Right lung (tissue), 5 donors: ENCODE measurements around the gene SSR1. TPM values are rescaled to one million over a fixed set of nuclear protein-coding genes. Genes with fewer than 3 reads are reported as not detected.

Experiments used
- DNase-seq, 2 donors: peaks; one replicate each; pipeline ENCODE4 v3.0.0-alpha.2; 2013
- polyA plus RNA-seq, 5 donors: library from polyadenylated mRNA; unstranded; fragments of 120-200 nt; gene quantifications; one replicate each; pipeline versions ENCODE4 v1.2.1 to v1.2.3, GENCODE V29; 2013; ENCODE audit warnings: inconsistent platforms in 1 of 5, low replicate concordance in 1 of 5; ENCODE audit not compliant: insufficient read length in 5 of 5, insufficient read depth in 1 of 5

The SSR1 gene
- polyA plus RNA-seq, 5 donors = 105 to 128 (median 124) TPM

DNA sequence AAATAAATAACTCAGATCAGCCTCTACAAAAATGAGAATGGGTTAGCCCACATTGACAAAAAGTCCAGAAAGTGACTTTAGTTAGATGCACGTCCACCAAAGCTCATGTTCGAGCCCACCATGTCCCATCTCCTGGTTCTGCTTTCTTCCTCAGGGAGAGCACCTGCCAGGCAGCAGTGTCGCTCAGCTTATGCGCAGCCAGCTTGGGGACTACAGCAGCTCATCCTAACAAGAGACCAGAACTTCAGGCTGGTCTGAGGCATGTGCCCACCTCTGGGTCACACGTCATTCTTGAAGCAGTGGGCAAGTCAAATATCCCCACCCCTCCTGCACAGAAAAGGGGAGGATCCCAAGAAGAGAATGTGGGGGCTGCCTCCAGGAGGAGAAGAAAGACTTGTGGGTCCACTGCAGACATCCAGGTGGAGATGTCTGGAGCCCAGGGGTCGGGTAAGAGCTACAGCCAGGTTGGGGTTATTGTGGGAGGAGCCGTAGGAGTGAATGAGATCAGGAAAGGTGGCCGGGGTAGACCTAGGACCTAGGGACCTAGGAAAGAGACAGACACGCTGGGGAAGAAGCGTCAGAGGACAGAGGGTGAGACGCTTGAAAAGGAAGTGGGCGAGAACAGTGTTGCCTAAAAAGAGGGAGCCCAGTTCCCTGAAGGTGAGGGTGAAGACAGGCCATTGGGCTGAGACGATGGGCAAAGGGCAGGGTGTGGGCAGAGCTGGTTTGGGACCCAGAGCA lies 52.5 kb downstream of the SSR1 start:
- DNase-seq = no peak

DNA sequence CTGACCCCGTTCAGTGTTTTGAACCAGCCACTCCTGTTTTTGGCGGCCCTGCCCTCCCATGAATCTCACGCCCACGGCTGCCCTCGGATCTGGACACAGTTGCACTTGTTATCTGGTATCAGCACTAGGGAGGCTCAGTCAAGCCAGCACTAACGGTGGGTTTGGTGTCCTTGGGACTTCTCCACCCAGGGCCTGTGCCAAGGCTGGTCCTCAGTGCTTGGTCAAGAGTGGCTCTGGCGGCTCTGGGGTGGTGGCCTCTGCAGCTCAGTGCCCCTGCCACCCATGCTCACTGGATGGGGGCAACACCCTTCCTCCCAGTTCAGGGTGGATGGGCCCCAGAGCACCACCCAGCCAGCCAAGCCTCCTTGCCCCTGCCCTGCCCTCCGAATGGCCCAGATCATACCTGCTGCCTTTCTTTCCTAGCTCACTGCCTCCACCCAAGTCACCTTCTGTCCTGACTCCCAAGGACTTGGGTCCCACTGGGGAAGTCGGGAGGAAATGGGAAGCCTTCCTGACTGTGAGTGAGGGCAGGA lies 54.7 kb downstream of the SSR1 start:
- no peak for DNase-seq

DNA sequence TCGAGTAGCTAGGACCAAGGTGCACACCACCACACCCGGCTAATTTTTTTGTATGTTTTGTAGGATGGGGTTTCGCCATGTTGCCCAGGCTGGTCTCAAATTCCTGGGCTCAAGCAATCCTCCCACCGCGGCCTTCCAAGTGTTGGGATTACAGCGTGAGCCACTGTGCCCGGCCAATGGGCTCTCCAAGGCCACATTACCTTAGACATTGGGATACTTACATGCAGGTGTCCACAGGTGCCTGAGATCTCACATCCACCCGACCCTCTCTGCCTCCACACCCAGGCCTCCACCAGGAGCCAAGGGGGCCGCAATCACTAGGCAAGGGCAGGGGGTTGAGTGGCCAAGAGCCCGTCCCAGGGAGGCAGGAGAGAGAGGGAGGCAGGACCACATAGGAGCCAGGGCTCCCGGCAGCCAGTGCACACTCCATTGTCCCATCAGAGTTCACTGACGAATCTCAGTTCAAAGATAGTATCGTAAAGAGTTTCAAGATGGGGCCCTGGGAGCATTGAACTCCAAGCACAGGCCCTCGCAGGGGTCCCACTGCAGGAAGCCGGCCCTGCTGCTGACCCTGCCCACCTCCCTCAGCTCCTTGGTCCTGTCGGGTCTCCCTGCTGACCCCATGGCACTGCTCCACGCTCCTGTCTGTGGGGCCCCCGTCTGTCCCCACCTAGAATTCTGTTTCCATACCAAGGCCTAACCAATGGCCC lies 55.3 kb downstream of the SSR1 start:
- no peak for DNase-seq

DNA sequence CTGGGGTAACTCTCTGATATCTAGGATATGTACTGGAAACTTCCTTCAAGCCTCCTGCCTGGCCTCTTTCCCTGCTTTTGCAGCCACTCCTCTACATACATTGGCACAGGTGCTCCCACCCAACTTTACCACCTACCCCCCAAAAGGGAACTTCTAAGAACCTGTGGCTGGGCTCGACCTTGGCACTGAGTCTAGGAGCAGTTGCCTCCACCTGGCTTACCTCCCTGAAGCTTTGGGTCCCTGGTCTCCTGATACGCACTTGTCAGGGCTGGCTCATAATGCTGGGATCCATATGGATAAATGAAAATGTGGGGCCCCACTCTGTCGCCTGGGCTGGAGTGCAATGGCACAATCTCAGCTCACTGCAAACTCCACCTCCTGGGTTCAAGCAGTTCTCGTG lies 56.2 kb downstream of the SSR1 start:
- no peak for DNase-seq

DNA sequence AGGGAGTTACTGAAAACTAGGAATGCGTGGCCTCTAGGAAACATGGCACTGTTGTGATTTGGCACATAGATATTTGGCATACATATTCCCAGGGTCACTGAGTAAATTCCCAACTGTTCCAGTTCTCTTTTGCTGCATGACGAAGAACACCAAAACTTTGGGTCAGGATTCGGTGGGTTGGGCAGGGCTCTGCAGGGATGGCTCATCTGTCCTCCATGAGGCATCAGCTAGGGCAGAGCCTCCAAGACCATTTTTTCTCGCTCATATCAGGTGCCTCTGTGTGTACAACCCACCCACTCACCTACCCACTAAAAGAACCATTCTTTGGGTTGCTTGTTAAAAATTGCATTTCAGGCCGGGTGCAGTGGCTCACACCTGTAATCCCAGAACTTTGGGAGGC lies 57.1 kb downstream of the SSR1 start:
- no peak for DNase-seq

DNA sequence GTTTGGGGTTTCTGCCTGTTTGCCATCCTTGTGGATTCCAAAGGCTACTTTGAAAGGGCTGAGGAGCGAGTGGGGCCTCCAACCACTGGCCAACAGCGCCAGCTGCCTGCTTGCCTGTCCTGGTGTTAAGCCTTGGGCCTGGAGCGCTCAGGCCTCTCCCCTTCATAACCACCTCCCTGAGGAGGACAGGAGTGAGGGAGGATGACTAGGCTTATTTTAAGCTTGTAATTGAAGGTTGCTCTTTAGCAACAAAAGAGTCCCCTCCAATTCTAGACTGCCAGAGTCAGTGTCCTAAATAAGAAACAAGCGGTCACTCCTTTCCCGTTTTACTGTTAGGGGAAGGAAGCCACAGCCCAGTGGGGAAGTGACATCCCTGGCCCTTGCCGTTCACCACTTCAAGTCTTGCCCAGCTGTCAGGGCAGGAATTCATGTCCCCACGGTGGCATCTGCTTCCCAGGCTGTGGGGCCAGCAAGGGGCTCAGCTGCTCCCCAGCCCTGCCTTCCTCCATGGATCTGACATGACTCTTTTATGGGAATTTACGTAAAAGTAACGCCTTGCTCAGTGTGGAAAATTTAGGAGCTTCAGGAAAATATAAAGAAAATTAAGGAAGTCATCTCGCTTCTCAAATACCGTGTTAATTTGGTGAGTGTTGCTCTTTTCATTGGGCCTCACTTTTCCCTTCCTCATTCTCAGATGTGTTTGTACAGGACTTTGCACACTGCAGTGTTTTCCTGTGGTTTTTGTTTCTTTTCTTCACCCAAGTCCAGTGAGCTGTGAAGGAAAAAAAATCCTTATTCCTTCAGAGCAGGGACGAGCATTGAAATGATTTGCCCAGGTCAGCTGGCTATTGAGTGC lies 57.8 kb downstream of the SSR1 start:
- DNase-seq = no peak

DNA sequence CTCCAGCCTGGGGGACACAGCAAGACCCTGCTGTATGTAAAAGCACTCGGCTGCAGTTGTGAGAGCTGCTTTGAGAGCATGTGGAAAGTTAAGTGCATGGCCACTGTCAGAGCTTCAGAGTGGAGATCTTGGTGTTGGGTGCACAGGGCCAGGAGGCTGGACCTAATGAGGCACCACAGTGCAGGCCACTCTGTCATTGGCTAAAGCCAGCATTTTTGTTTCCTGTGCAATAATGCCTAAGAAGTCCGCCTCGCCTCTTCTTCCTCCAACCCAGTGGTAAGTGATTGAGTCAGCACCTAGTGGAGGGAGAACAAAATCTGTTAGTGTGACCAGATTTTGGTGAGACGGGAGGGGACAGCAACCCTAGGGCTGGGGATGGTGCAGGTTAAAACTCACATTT lies 60.6 kb downstream of the SSR1 start:
- DNase-seq = no peak

DNA sequence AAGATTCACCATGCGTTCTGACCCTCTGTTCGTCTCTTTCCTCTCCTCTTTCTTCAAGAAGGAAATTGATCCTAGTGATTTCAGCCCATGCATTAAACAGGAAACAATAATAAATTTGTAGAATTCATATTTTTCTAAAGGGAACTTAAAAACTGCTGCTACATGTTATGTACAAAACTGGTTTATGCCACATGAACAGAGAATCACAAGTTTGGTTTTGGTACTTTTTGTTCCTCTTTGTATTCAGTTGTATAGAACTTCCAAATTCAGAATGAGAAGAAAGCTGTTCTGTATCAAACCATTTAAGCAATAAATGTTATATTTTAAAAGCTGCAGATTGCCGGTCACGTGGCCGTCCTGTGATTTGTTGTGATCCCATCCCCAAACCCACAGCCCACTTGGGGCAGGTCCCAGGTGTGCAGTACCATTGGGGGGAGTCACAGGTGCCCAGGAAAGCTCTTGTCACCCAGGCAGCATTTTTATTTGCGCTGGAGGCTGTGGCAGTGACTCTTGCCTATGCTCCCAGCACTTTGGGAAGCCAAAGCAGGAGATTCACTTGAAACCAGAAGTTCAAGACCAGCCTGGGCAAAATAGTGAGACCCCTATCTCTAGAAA lies 61.2 kb downstream of the SSR1 start:
- no peak for DNase-seq

DNA sequence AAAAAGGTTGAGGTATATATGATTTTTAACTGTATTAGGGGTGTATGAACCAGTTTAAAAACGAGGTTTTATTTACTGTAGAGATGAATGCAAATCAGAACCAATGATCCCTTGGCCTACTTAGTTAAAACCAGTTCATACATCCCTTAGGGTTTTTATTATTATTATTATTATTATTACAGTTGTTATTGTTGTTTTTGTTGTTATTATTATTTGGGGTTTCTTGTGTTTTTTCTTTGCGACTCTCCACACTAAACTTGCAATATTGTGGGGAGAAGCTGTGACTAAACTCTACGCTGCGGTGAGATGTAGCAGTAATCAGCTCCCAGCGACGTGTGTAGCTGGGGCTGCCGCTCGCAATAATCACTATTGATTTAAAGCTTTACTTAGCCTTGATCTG lies 62.2 kb downstream of the SSR1 start:
- no peak for DNase-seq

DNA sequence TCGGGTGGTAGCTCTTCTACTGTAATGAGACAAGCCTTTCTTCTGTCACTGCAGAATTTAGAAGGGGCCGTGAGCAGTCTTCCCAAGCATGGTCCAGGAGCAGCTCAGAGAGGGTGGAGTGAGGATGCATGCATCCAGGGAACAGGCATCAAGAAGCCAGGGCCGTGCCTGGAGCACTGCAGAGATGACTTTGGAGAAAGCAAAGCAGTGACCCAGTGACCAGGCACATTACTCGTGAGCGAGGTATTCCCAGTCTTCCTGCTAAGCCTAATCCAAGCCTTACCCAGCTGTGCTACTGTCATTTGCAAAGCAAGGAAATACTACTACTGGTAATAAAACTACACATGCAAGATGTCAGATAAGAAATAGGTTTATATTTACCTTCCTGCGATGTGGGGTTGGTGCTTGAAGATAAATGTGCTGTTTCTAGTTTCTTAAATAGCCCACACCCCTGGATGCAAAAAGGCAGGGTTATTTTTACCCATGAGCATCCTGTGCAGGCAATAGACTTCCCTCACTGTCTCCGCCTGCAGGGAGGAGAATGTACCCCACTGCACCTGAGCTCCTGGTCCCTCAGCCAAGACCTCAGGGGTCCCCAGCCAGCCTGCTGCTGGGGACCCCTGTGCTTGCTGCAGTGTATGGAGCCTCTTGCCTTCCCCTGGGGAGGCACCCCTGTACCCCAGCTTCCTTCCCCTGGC lies 62.9 kb downstream of the SSR1 start:
- no peak for DNase-seq

DNA sequence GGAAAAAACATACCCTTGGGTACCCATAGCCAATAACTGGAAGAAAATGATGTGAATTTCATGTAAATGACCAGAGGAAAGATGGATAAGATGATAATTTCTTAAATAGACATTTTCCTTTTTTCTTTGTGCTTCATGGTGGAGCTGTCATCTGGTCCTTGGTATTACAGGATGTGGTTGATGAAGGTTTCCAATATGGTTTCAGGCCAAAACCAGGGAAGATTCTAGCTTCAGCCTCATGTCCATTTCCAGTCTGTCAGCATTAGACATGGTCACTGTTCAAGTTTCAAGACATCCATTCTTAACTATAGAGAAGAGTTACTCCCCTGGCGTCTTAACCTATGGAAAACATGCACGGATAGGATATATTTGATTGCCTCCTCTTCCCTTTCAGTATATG lies 63.6 kb downstream of the SSR1 start:
- DNase-seq = no peak

DNA sequence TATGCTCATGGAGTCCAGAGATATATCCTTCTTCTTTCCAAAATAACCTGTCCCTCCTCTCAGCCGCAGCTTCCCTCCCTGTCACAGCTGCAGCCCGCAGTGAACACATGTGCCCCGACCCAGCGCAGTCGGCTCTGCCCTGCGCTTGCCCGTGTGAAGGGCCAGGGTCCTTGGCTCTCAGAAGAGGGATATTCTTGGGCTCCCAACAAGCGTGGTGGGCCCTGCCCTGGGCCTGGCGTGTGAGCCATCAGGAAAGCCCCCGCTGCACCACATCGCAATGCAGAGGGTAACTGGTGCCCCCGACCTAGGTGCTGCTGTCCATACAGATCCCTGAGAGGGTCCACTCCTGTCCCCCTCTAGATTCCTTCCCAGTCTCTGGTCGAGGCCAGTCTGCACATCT lies 65.2 kb downstream of the SSR1 start:
- DNase-seq = no peak

DNA sequence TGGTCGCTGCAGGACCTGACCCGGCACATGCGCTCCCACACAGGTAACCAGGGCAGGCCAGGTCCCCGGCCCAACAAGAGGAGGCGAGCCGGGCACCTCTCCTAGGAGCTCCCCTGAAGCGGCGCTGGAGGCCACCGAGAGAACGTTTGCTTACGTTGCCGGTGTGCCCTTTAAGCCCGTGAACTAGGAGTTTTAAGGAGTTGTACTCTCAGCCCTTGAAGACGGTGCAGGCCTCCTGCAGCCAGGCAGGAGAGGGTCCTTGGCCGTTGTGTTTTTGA lies 65.9 kb downstream of the SSR1 start:
- no peak for DNase-seq

DNA sequence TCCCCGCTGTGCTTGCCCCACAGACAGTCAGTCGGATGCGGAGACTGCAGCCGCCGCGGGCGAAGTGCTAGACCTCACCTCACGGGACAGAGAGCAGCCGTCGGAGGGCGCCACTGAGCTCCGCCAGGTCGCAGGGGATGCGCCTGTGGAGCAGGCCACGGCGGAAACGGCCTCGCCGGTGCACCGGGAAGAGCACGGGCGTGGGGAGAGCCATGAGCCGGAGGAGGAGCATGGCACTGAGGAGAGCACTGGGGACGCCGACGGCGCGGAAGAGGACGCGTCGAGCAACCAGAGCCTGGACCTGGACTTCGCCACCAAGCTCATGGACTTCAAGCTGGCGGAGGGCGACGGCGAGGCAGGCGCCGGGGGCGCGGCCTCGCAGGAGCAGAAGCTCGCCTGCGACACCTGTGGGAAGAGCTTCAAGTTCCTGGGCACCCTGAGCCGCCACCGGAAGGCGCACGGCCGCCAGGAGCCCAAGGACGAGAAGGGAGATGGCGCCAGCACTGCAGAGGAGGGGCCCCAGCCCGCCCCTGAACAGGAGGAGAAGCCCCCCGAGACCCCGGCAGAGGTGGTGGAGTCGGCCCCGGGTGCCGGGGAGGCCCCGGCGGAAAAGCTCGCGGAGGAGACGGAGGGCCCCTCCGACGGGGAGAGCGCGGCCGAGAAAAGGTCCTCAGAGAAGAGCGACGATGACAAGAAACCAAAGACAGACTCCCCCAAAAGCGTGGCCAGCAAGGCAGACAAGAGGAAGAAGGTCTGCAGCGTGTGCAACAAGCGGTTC lies 66.4 kb downstream of the SSR1 start:
- DNase-seq = no peak

DNA sequence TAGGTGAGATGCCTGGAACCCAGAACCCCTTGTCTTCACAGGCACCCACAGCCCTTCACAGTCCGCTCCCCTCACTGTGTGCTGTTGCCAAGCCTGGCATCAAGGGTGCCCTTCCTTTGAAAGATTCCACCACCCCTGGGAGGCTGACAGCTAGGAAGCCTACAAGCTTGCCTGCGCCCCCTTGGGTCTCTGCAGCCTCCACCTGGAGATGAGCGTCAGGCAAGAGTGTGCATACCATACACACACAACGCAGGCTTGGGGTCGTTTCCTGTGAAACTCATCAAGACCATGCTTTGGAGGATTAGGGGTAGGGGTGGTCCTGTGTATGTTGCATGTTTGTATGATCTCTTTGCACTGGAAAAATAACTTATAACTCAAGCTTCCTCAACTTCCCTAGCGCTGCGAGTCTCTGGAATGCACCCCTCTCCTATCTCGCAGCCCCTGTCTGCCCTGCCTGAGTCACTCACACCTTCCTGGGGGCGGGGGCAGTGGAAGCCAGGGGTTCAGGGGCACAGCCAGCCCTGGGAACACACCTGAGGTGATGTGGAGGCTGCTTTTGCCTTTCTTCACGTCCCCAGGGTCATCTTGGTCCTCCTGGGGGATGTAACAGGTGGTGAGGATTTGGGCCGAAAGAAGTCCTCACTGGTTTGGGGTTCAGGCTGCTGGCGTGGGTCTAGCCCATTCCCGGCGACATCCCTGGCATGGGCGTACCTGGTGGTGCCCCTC lies 67.2 kb downstream of the SSR1 start:
- DNase-seq = no peak

DNA sequence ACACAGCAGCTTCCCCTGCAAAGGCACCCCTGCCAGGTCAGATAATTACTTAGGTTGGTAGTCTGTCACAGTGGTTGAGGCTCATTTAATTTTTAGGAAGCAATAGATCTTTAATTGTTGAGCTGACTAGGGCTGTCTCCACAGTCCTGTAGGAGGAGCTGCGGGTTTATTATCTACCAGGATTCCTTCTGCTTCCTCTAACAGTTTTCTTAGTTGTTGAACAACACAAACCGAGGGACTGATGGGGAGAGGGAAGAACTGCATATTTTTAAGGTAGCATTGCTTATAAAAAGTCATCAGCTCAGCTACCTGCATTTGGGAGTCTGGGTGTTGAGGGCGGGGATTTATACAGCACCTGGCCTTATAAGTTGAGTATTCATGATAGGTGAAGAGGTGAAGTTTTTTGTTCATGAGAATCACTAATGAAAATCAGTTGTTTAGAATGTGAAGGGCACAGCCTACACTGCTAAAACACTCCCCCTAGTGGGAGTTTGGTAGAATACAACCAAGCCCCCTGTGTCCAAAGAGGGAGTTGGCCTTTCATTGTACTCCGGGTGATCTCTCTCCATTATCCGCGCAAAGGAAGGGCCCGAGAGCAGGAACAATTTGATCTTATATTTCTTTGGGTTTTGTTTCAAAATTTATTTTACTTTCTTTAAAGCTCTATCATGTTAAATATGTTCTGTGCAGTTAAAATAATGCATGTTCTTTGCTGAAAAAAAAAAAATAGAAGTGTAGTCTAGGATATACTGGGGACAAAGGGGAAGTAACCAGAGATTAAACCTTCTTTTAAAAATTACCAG lies 69.6 kb downstream of the SSR1 start:
- DNase-seq = peak; percentile 47 to 68

DNA sequence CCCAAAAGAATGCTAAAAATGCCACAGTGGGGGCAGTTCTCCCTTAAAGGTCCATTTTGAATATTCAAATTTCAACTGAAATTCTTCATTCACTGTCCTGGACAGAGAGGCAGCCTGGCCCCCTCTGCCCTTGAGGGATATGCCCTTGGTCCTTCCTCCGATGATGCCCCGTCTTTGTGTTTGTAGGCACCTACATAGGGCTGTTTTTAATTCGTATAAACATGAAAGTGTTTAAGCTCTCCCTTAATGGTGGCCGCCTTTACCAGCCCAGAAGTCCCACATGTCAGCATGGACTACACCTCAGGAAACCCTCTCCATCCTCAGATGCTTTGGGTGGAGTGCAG lies 70.2 kb downstream of the SSR1 start:
- no peak for DNase-seq

DNA sequence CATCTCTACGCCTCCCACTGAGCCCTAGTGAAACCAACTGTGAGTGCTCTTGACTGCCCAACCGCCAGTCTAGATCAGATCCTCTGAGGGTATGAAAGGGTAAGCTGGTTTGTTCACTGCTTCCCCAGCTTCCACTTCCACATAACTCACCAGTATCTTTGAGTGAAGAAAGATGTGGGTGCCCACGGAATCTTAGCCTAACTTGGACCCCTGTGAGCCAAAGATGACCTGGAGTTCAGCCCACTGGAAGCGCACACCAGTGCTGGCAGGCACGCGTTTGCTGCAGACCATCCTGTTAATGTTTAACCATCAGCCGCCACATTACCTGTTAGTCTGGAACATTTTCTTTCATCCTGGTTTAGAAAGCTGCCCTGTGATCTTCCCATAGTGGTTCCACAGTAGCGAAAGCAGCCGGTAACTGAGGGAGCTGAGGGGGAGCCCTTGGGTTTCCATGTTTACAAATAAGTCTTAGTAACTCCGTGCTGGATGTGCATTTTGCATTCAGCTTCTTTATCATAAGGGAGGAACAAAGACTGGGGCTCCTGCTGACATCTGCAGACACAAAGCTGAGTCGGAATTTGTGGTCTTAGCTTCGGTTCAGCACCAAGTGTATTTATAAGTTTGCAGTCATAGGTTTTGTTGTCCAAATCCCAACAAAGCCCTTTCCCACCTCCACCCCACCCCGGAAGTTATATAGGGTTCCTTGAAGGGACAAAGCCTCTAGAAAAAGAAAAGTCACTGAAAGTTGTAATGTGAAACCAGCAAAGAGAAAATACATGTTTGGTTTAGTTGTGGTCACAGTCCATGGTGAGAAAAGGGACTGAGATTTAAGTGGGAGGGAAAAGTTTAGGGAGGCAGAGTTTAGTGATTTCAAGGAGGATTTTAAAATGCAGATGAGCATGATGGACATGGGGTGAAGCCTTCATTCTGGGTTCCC lies 71.0 kb downstream of the SSR1 start:
- peak; percentile 59 to 61 for DNase-seq
